Measurements from ENCODE around the gene GPATCH4.
A peak's percentile ranks its signal among the peaks of the same experiment; 100 is the strongest.

Gene GPATCH4

GRCh38 chr1:156571261-156571852, 29.9 kb downstream of the GPATCH4 start:
- Histone ChIP-seq H3K27me3 (no peaks in the 10 kb centered on the region), H3K27ac (no peak overlapping the region), H3K9ac (peak overlapping the region; percentile 78; the same call in 1 of the 2 replicates), H3K4me2 (peak overlapping the region; percentile 94), H3K4me1 (peaks cover 34% of the 10 kb centered on the region), H3K9me3 (no peaks in the 10 kb centered on the region), H3K4me3 (peak overlapping the region; percentile 75), H3K36me3 (peaks cover 28% of the 10 kb centered on the region), H4K20me1 (no peaks in the 10 kb centered on the region)
- no peak for TF ChIP-seq Cebpa-rat (IDR thresholded peaks at IDR 0.05)

- Histone ChIP-seq H3K36me3 (peaks cover 77% of the 10 kb centered on the region), H3K27ac (no peak overlapping the region), H4K20me1 (no peaks in the 10 kb centered on the region), H3K9me3 (no peaks in the 10 kb centered on the region), H3K4me2 (no peak overlapping the region), H3K4me1 (peaks cover 17% of the 10 kb centered on the region), H3K9ac (no peak overlapping the region), H3K27me3 (no peaks in the 10 kb centered on the region), H3K4me3 (no peak overlapping the region)
- TF ChIP-seq Cebpa-rat (IDR thresholded peaks at IDR 0.05), result no peak
Observed at GRCh38 chr1:156566436-156566835, 34.8 kb downstream of the GPATCH4 start.

- Histone ChIP-seq H3K27me3 (no peaks in the 10 kb centered on the region), H3K4me2 (no peak overlapping the region), H3K36me3 (peaks cover 86% of the 10 kb centered on the region), H3K9ac (no peak overlapping the region), H4K20me1 (no peaks in the 10 kb centered on the region), H3K27ac (no peak overlapping the region), H3K4me1 (peaks cover 7% of the 10 kb centered on the region), H3K9me3 (no peaks in the 10 kb centered on the region), H3K4me3 (no peak overlapping the region)
- TF ChIP-seq Cebpa-rat (IDR thresholded peaks at IDR 0.05), result no peak
Observed at GRCh38 chr1:156565519-156565918, 35.8 kb downstream of the GPATCH4 start.

- no peaks in the 10 kb centered on the region for H3K27me3 ChIP-seq
- H3K36me3 ChIP-seq, result peaks cover 78% of the 10 kb centered on the region
- no peak overlapping the region for H3K4me3 ChIP-seq
- H3K27ac ChIP-seq, result no peak overlapping the region; the same call in 1 of the 2 replicates
- peaks cover 21% of the 10 kb centered on the region for H3K4me1 ChIP-seq
- TF ChIP-seq Cebpa-rat (IDR thresholded peaks at IDR 0.05), result no peak
- H3K9me3 ChIP-seq, result no peaks in the 10 kb centered on the region
- no peak overlapping the region for H3K9ac ChIP-seq
- H3K4me2 ChIP-seq, result no peak overlapping the region
- no peaks in the 10 kb centered on the region for H4K20me1 ChIP-seq
Observed at GRCh38 chr1:156560585-156561163, 40.6 kb downstream of the GPATCH4 start.

- H3K27ac ChIP-seq, result no peak overlapping the region; the same call in 1 of the 2 replicates
- peaks cover 77% of the 10 kb centered on the region for H3K36me3 ChIP-seq
- TF ChIP-seq Cebpa-rat (IDR thresholded peaks at IDR 0.05), result no peak
Observed at GRCh38 chr1:156559797-156560385, 41.4 kb downstream of the GPATCH4 start.

GRCh38 chr1:156559086-156559796, 42.0 kb downstream of the GPATCH4 start:
- H3K4me2 ChIP-seq, result 0 out of 2 replicates have a peak overlapping the region, but pooled peaks have one; percentile 9
- no peak overlapping the region; the same call in 1 of the 2 replicates for H3K27ac ChIP-seq
- peaks cover 76% of the 10 kb centered on the region for H3K36me3 ChIP-seq

More at GRCh38 chr1:156559797-156560385, 41.4 kb downstream of the GPATCH4 start:
- Histone ChIP-seq H3K27me3 (no peaks in the 10 kb centered on the region), H3K9ac (no peak overlapping the region; the same call in 1 of the 2 replicates), H3K9me3 (no peaks in the 10 kb centered on the region), H3K4me2 (0 out of 2 replicates have a peak overlapping the region, but pooled peaks have one; percentile 9), H4K20me1 (no peaks in the 10 kb centered on the region), H3K4me1 (peaks cover 24% of the 10 kb centered on the region), H3K4me3 (no peak overlapping the region)

GRCh38 chr1:156556354-156556753, 44.9 kb downstream of the GPATCH4 start:
- Histone ChIP-seq H3K4me3 (no peak overlapping the region), H3K9ac (no peak overlapping the region; the same call in 1 of the 2 replicates), H3K27me3 (no peaks in the 10 kb centered on the region), H3K4me2 (no peak overlapping the region), H3K36me3 (peaks cover 60% of the 10 kb centered on the region), H4K20me1 (no peaks in the 10 kb centered on the region), H3K4me1 (peaks cover 60% of the 10 kb centered on the region), H3K27ac (0 out of 2 replicates have a peak overlapping the region, but pooled peaks have one; percentile 27), H3K9me3 (no peaks in the 10 kb centered on the region)
- TF ChIP-seq Cebpa-rat (IDR thresholded peaks at IDR 0.05), result no peak

More at GRCh38 chr1:156559086-156559796, 42.0 kb downstream of the GPATCH4 start:
- H3K9ac ChIP-seq, result no peak overlapping the region; the same call in 1 of the 2 replicates
- TF ChIP-seq Cebpa-rat (IDR thresholded peaks at IDR 0.05), result no peak
- H3K9me3 ChIP-seq, result no peaks in the 10 kb centered on the region
- H4K20me1 ChIP-seq, result no peaks in the 10 kb centered on the region
- H3K4me1 ChIP-seq, result peaks cover 31% of the 10 kb centered on the region
- H3K4me3 ChIP-seq, result no peak overlapping the region
- H3K27me3 ChIP-seq, result no peaks in the 10 kb centered on the region

GRCh38 chr1:156555715-156556114, 45.6 kb downstream of the GPATCH4 start:
- H3K9me3 ChIP-seq, result no peaks in the 10 kb centered on the region
- peaks cover 66% of the 10 kb centered on the region for H3K4me1 ChIP-seq
- H4K20me1 ChIP-seq, result no peaks in the 10 kb centered on the region
- H3K36me3 ChIP-seq, result peaks cover 60% of the 10 kb centered on the region
- no peaks in the 10 kb centered on the region for H3K27me3 ChIP-seq
- no peak overlapping the region for H3K4me2 ChIP-seq
- no peak for TF ChIP-seq Cebpa-rat (IDR thresholded peaks at IDR 0.05)
- no peak overlapping the region for H3K9ac ChIP-seq
- H3K4me3 ChIP-seq, result no peak overlapping the region
- H3K27ac ChIP-seq, result no peak overlapping the region

- Histone ChIP-seq H4K20me1 (no peaks in the 10 kb centered on the region), H3K36me3 (peaks cover 60% of the 10 kb centered on the region), H3K9ac (no peak overlapping the region), H3K4me2 (peak overlapping the region; percentile 69; the same call in 1 of the 2 replicates), H3K4me3 (no peak overlapping the region), H3K4me1 (peaks cover 73% of the 10 kb centered on the region), H3K27me3 (no peaks in the 10 kb centered on the region), H3K9me3 (no peaks in the 10 kb centered on the region), H3K27ac (peak overlapping the region; percentile 83; the same call in 1 of the 2 replicates)
- no peak for TF ChIP-seq Cebpa-rat (IDR thresholded peaks at IDR 0.05)
Observed at GRCh38 chr1:156554971-156555370, 46.3 kb downstream of the GPATCH4 start.
